ENCODE results near the gene FLYWCH1. TPM values are rescaled to one million over a fixed set of nuclear protein-coding genes. Genes with fewer than 3 reads are reported as not detected.
A peak's percentile ranks its signal among the peaks of the same experiment; 100 is the strongest.

The FLYWCH1 gene
- total and polyA plus RNA-seq, 4 donors: 3.9 to 12.2 (median 7.8) TPM

DNA sequence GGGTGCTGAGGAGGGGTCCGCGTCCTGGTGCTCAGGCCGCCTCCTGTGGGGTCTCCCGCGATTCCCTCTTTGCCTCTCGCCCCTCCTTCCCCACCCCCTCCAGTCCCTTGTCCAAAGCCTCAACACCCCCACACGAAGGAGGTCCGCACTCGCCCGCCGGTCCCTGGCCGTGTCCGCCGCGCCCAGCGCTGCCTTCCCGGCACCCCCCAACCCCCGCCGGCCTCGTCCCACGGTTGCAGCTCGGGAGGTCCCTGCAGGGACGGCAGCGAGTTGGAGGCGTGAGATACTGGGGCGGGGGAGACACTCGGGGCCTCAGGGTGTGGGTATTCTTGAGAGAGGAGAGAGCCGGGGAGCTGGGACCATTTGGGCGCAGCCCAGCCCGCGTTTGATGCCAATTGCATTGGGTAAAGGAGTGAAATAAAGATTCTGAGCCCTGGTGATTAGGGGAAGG lies 28.2 kb upstream of the FLYWCH1 start:
- Histone ChIP-seq H3K9me3 (ENCODE audit: control insufficient read depth in 4 of 4, low read length in 3 of 4) (peaks cover 2 to 7% (median 5%) of the 10 kb centered on the region in 4 donors), H3K4me1 (ENCODE audit: control insufficient read depth in 4 of 4, insufficient read depth in 4 of 4, low read length in 3 of 4) (peaks cover 0 to 4% (median 2%) of the 10 kb centered on the region in 4 donors), H3K36me3 (ENCODE audit: control insufficient read depth in 4 of 4, insufficient read depth in 3 of 4, low read depth in 1 of 4, low read length in 3 of 4) (no peaks in the 10 kb centered on the region), H3K9ac (ENCODE audit: low read depth in 1 of 2, low read length in 2 of 2) (peak overlapping the region in 1 of 2 donors; percentile 74), H3K27me3 (ENCODE audit: control insufficient read depth in 4 of 4, insufficient read depth in 4 of 4, low read length in 3 of 4) (no peaks in the 10 kb centered on the region), H3K4me3 (ENCODE audit: low read depth in 1 of 3, low read length in 3 of 3) (peak overlapping the region; percentile 35 to 74 (median 35)), H3K27ac (ENCODE audit: low read depth in 1 of 2, low read length in 2 of 2) (peak overlapping the region; percentile 47 to 66)
- no peak for TF ChIP-seq SP1 (IDR thresholded peaks at IDR 0.05)
- no peak for TF ChIP-seq HNF4G (IDR thresholded peaks at IDR 0.05)
- no peak for TF ChIP-seq RXRA (IDR thresholded peaks at IDR 0.05)
- TF ChIP-seq, protein P1, sequence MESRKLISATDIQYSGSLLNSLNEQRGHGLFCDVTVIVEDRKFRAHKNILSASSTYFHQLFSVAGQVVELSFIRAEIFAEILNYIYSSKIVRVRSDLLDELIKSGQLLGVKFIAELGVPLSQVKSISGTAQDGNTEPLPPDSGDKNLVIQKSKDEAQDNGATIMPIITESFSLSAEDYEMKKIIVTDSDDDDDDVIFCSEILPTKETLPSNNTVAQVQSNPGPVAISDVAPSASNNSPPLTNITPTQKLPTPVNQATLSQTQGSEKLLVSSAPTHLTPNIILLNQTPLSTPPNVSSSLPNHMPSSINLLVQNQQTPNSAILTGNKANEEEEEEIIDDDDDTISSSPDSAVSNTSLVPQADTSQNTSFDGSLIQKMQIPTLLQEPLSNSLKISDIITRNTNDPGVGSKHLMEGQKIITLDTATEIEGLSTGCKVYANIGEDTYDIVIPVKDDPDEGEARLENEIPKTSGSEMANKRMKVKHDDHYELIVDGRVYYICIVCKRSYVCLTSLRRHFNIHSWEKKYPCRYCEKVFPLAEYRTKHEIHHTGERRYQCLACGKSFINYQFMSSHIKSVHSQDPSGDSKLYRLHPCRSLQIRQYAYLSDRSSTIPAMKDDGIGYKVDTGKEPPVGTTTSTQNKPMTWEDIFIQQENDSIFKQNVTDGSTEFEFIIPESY (IDR thresholded peaks at IDR 0.05): no peak
- no peak for TF ChIP-seq JUND (IDR thresholded peaks at IDR 0.05)
- 4% methylated on average over 31 of the region's 31 CpGs for WGBS
- no peak for DNase-seq (ENCODE audit: low spot score)

DNA sequence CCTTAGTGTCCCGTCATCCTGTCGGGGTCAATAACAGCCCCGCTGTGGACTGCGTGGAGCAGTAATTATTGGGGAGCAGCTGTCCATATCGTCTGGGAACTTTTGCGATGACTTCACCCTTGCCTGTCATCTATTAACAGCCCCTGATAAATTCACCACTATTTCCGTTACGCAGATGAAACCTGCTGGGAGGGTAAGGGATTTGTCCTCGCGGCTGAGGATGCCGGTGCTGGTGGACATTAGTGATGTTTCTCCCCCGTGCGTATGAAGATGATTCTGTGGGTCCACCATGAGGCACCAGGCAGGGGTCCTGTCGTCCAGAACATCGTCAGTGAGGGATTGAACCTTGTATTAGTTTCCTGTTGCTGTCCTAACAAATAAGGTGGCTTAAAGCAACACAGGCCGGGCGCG lies 27.7 kb upstream of the FLYWCH1 start:
- no peaks in the 10 kb centered on the region for H3K36me3 ChIP-seq (ENCODE audit: control insufficient read depth in 4 of 4, insufficient read depth in 3 of 4, low read depth in 1 of 4, low read length in 3 of 4)
- DNase-seq (ENCODE audit: low spot score): no peak
- peak overlapping the region in 1 of 3 donors; percentile 74 for H3K4me3 ChIP-seq (ENCODE audit: low read depth in 1 of 3, low read length in 3 of 3)
- peaks cover 0 to 4% (median 2%) of the 10 kb centered on the region in 4 donors for H3K4me1 ChIP-seq (ENCODE audit: control insufficient read depth in 4 of 4, insufficient read depth in 4 of 4, low read length in 3 of 4)
- peaks cover 2 to 7% (median 5%) of the 10 kb centered on the region in 4 donors for H3K9me3 ChIP-seq (ENCODE audit: control insufficient read depth in 4 of 4, low read length in 3 of 4)
- no peak overlapping the region for H3K9ac ChIP-seq (ENCODE audit: low read depth in 1 of 2, low read length in 2 of 2)
- WGBS: 79% methylated on average over 18 of the region's 18 CpGs
- H3K27ac ChIP-seq (ENCODE audit: low read depth in 1 of 2, low read length in 2 of 2): no peak overlapping the region
- no peaks in the 10 kb centered on the region for H3K27me3 ChIP-seq (ENCODE audit: control insufficient read depth in 4 of 4, insufficient read depth in 4 of 4, low read length in 3 of 4)
- TF ChIP-seq GABPA (IDR thresholded peaks at IDR 0.05 in 1 of 2, conservative IDR thresholded peaks at IDR 0.05 in 1 of 2) (no peak), FOXA1 (IDR thresholded peaks at IDR 0.05) (no peak), YY1 (IDR thresholded peaks at IDR 0.05) (no peak), FOXA2 (IDR thresholded peaks at IDR 0.05) (no peak), HNF4G (IDR thresholded peaks at IDR 0.05) (no peak), JUND (IDR thresholded peaks at IDR 0.05) (no peak), HNF4A (conservative IDR thresholded peaks at IDR 0.05) (no peak), RAD21 (IDR thresholded peaks at IDR 0.05) (no peak), EGR1 (IDR thresholded peaks at IDR 0.05; ENCODE audit: low read depth in 2 of 2) (no peak), RXRA (IDR thresholded peaks at IDR 0.05) (no peak), TAF1 (conservative IDR thresholded peaks at IDR 0.05) (no peak), SP1 (IDR thresholded peaks at IDR 0.05) (no peak), NR2F2 (IDR thresholded peaks at IDR 0.05) (no peak)
- TF ChIP-seq, protein P2, sequence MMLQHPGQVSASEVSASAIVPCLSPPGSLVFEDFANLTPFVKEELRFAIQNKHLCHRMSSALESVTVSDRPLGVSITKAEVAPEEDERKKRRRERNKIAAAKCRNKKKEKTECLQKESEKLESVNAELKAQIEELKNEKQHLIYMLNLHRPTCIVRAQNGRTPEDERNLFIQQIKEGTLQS (IDR thresholded peaks at IDR 0.05): no peak
- TF ChIP-seq, protein P3, sequence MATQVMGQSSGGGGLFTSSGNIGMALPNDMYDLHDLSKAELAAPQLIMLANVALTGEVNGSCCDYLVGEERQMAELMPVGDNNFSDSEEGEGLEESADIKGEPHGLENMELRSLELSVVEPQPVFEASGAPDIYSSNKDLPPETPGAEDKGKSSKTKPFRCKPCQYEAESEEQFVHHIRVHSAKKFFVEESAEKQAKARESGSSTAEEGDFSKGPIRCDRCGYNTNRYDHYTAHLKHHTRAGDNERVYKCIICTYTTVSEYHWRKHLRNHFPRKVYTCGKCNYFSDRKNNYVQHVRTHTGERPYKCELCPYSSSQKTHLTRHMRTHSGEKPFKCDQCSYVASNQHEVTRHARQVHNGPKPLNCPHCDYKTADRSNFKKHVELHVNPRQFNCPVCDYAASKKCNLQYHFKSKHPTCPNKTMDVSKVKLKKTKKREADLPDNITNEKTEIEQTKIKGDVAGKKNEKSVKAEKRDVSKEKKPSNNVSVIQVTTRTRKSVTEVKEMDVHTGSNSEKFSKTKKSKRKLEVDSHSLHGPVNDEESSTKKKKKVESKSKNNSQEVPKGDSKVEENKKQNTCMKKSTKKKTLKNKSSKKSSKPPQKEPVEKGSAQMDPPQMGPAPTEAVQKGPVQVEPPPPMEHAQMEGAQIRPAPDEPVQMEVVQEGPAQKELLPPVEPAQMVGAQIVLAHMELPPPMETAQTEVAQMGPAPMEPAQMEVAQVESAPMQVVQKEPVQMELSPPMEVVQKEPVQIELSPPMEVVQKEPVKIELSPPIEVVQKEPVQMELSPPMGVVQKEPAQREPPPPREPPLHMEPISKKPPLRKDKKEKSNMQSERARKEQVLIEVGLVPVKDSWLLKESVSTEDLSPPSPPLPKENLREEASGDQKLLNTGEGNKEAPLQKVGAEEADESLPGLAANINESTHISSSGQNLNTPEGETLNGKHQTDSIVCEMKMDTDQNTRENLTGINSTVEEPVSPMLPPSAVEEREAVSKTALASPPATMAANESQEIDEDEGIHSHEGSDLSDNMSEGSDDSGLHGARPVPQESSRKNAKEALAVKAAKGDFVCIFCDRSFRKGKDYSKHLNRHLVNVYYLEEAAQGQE (IDR thresholded peaks at IDR 0.05): no peak
- TF ChIP-seq, protein P4, sequence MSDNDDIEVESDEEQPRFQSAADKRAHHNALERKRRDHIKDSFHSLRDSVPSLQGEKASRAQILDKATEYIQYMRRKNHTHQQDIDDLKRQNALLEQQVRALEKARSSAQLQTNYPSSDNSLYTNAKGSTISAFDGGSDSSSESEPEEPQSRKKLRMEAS (IDR thresholded peaks at IDR 0.05): no peak
- TF ChIP-seq, protein P5, sequence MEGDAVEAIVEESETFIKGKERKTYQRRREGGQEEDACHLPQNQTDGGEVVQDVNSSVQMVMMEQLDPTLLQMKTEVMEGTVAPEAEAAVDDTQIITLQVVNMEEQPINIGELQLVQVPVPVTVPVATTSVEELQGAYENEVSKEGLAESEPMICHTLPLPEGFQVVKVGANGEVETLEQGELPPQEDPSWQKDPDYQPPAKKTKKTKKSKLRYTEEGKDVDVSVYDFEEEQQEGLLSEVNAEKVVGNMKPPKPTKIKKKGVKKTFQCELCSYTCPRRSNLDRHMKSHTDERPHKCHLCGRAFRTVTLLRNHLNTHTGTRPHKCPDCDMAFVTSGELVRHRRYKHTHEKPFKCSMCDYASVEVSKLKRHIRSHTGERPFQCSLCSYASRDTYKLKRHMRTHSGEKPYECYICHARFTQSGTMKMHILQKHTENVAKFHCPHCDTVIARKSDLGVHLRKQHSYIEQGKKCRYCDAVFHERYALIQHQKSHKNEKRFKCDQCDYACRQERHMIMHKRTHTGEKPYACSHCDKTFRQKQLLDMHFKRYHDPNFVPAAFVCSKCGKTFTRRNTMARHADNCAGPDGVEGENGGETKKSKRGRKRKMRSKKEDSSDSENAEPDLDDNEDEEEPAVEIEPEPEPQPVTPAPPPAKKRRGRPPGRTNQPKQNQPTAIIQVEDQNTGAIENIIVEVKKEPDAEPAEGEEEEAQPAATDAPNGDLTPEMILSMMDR (IDR thresholded peaks at IDR 0.05; ENCODE audit: low read depth, low read length, missing input control): no peak
- TF ChIP-seq, protein P1 (IDR thresholded peaks at IDR 0.05): no peak

Measured in liver (tissue), 9 donors.